DND-41 (cell line): Measurements from ENCODE around the gene ATAD3B.

Source experiments
- ATAC-seq: fragments of 200-7000 bp; cut with Tn5 transposase; 3 replicates; pipeline ENCODE4 v1.9.1; 2021; ENCODE audit warnings: low read depth; ENCODE audit not compliant: insufficient read depth
- DNase-seq: peaks from one replicate; pipeline ENCODE4 v3.0.0-alpha.2; 2020
- H2AFZ ChIP-seq: 2 replicates; pipeline ENCODE4 v1.6.0; 2012; ENCODE audit warnings: low read depth, low read length
- H3K27ac ChIP-seq: 2 replicates; pipeline ENCODE4 v1.5.1; 2012; ENCODE audit warnings: low read length, inconsistent platforms
- H3K27me3 ChIP-seq: fragments of 200-600 bp; sonication (generic); 2 replicates; pipeline ENCODE4 v1.6.0; 2012; ENCODE audit warnings: low read length, mild to moderate bottlenecking, inconsistent platforms; ENCODE audit not compliant: insufficient read depth, poor library complexity
- H3K36me3 ChIP-seq: 2 replicates; pipeline ENCODE4 v1.5.1; 2012; ENCODE audit warnings: low read length, inconsistent platforms; ENCODE audit not compliant: insufficient read depth
- H3K4me1 ChIP-seq: 2 replicates; pipeline ENCODE4 v1.5.1; 2012; ENCODE audit warnings: mild to moderate bottlenecking, low read length; ENCODE audit not compliant: insufficient read depth
- H3K4me2 ChIP-seq: 2 replicates; pipeline ENCODE4 v1.6.0; 2012; ENCODE audit warnings: mild to moderate bottlenecking, moderate library complexity, low read length, inconsistent platforms; ENCODE audit not compliant: insufficient read depth
- H3K4me3 ChIP-seq, 2 experiments: fragments of 200-600 bp in 1 of 2; shearing (Covaris generic) in 1 of 2; 2 replicates each; pipeline ENCODE4 v1.5.1; 2012 to 2016; ENCODE audit warnings: inconsistent platforms in 2 of 2, low read length in 2 of 2, mild to moderate bottlenecking in 2 of 2, low read depth in 1 of 2, moderate library complexity in 1 of 2
- H3K79me2 ChIP-seq: 2 replicates; pipeline ENCODE4 v1.6.0; 2012; ENCODE audit warnings: low read length, inconsistent platforms; ENCODE audit not compliant: insufficient read depth
- H3K9ac ChIP-seq: 2 replicates; pipeline ENCODE4 v1.6.0; 2012; ENCODE audit warnings: low read depth, mild to moderate bottlenecking, inconsistent platforms, low read length, moderate library complexity
- H3K9me3 ChIP-seq: 2 replicates; pipeline ENCODE4 v1.5.1; 2012; ENCODE audit warnings: low read length, moderate library complexity, mild to moderate bottlenecking, inconsistent platforms; ENCODE audit not compliant: insufficient read depth, severe bottlenecking
- H4K20me1 ChIP-seq: 2 replicates; pipeline ENCODE4 v1.6.0; 2012; ENCODE audit warnings: low read length; ENCODE audit not compliant: insufficient read depth
- CTCF ChIP-seq: IDR thresholded peaks from 2 replicates; pipeline ENCODE4 v1.5.1; 2012; ENCODE audit warnings: borderline replicate concordance, low read length, moderate library complexity, mild to moderate bottlenecking; ENCODE audit not compliant: poor library complexity, severe bottlenecking; ENCODE audit errors: extremely low read depth
- EZH2 ChIP-seq: IDR thresholded peaks from 3 replicates; pipeline ENCODE4 v1.6.1; 2012; ENCODE audit warnings: borderline replicate concordance, low read depth, mild to moderate bottlenecking, moderate library complexity, low read length, inconsistent platforms; ENCODE audit not compliant: severe bottlenecking

ATAD3B gene

GRCh38 chr1:1437033-1437903 lies 34.3 kb upstream of the ATAD3B start:
- H3K27ac ChIP-seq = no peak overlapping the region
- no peaks in the 10 kb centered on the region for H3K4me1 ChIP-seq
- no peak overlapping the region for H3K4me2 ChIP-seq
- H2AFZ ChIP-seq = no peak overlapping the region
- no peaks in the 10 kb centered on the region for H3K36me3 ChIP-seq
- H3K9ac ChIP-seq = no peak overlapping the region
- no peaks in the 10 kb centered on the region for H4K20me1 ChIP-seq
- DNase-seq (no peak), ATAC-seq (no peak)
- H3K9me3 ChIP-seq = no peaks in the 10 kb centered on the region
- TF ChIP-seq EZH2 (no peak), CTCF (no peak)
- no peaks in the 10 kb centered on the region for H3K79me2 ChIP-seq
- H3K4me3 ChIP-seq = no peak overlapping the region
- H3K27me3 ChIP-seq = no peaks in the 10 kb centered on the region

DNA sequence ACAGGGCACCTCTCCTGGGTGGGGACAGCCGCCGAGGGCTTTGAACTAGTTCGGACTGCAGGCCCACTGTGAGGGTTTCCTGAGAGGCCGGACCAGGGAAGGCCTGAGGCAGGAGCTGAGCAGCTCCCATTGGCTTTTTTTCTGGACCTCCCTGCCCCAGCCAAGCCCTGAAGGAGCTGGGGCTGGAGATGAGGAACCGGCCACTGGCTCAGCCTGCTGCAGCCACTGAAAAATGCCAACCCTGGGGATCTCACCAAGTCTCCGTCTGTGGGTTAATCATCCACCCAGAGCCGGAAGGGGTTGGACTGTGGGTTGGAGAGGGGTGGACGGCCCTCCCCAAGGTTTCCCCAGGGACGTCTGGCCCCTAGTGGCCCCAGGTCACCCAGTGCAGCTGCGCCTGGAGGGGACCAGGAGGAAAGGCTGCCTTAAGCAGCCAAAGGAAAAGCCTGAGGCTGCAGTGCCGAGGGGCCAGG lies 33.6 kb upstream of the ATAD3B start:
- Histone ChIP-seq H3K27ac (no peak overlapping the region), H3K9me3 (no peaks in the 10 kb centered on the region), H3K4me1 (no peaks in the 10 kb centered on the region), H3K27me3 (no peaks in the 10 kb centered on the region), H3K4me2 (no peak overlapping the region), H3K9ac (no peak overlapping the region), H3K79me2 (no peaks in the 10 kb centered on the region), H4K20me1 (no peaks in the 10 kb centered on the region), H3K4me3 (no peak overlapping the region), H3K36me3 (no peaks in the 10 kb centered on the region), H2AFZ (no peak overlapping the region)
- TF ChIP-seq CTCF (no peak), EZH2 (no peak)
- DNase-seq (no peak), ATAC-seq (no peak)

- no peak overlapping the region for H3K4me3 ChIP-seq
- H4K20me1 ChIP-seq = no peaks in the 10 kb centered on the region
- no peak overlapping the region for H3K27ac ChIP-seq
- H3K79me2 ChIP-seq = no peaks in the 10 kb centered on the region
- H2AFZ ChIP-seq = no peak overlapping the region
- no peak for ATAC-seq
- DNase-seq = no peak
- H3K4me1 ChIP-seq = no peaks in the 10 kb centered on the region
- H3K4me2 ChIP-seq = no peak overlapping the region
- H3K27me3 ChIP-seq = no peaks in the 10 kb centered on the region
- TF ChIP-seq EZH2 (no peak), CTCF (no peak)
- H3K9me3 ChIP-seq = no peaks in the 10 kb centered on the region
- H3K9ac ChIP-seq = no peak overlapping the region
- H3K36me3 ChIP-seq = no peaks in the 10 kb centered on the region
Observed at GRCh38 chr1:1438531-1439381, 32.8 kb upstream of the ATAD3B start.
